ENCODE results near the gene MN1.

- TF ChIP-seq CTCF (IDR thresholded peaks at IDR 0.05; ENCODE audit: low read depth, low read length) (no peak), POLR2A (IDR thresholded peaks at IDR 0.05; ENCODE audit: extremely low read depth, insufficient read length) (no peak)
Measured at GRCh38 chr22:27719535-27720227, 81.9 kb downstream of the MN1 start.

All from NB4 (cell line).